Lower lobe of right lung (tissue), 2 donors: ENCODE data around the gene NUAK2. TPM values are rescaled to one million over a fixed set of nuclear protein-coding genes. Genes with fewer than 3 reads are reported as not detected.

Experiments
- ATAC-seq, 2 donors: fragments of 200-7000 bp; cut with Tn5 transposase; one replicate each; pipeline ENCODE4 v1.9.1; 2020 to 2022; ENCODE audit warnings: mild to moderate bottlenecking in 2 of 2, moderate library complexity in 2 of 2
- DNase-seq: peaks from one replicate; pipeline ENCODE4 v3.0.0-alpha.2; 2020
- H3K27ac ChIP-seq: fragments of 200-600 bp; one replicate; pipeline ENCODE4 v1.8.0; 2022
- H3K27me3 ChIP-seq: fragments of 200-600 bp; one replicate; pipeline ENCODE4 v1.8.0; 2022; ENCODE audit warnings: low read depth
- H3K36me3 ChIP-seq: fragments of 200-600 bp; one replicate; pipeline ENCODE4 v1.8.0; 2022; ENCODE audit warnings: mild to moderate bottlenecking
- H3K4me1 ChIP-seq: fragments of 200-600 bp; one replicate; pipeline ENCODE4 v1.8.0; 2022
- H3K4me3 ChIP-seq: fragments of 200-600 bp; one replicate; pipeline ENCODE4 v1.8.0; 2022; ENCODE audit warnings: mild to moderate bottlenecking
- H3K9me3 ChIP-seq: fragments of 200-600 bp; one replicate; pipeline ENCODE4 v1.8.0; 2022
- CTCF ChIP-seq: fragments of 200-600 bp; IDR thresholded peaks from one replicate; pipeline ENCODE4 v1.8.0; 2022; ENCODE audit warnings: antibody characterized with exemption, mild to moderate bottlenecking
- intact Hi-C: fragments of 100-400 bp; cut with DNase I; formaldehyde crosslinking; loops from one replicate; pipeline ENCODE4 v1.11.0; 2022
- total RNA-seq: library from RNA; stranded (reverse); fragmentation: NEBNext Ultra II Directional; extraction: Animal tissue kit (Norgen Biotek cat#: 25700); gene quantifications from one replicate; pipeline ENCODE4 v1.2.1, GENCODE V29; 2021
- donor health status: DM: no; HTN: yes; CAD: no; lungs with severe emphysema.

Gene NUAK2
- total RNA-seq, 1 donor from 2014 or later, result 6.8 TPM

GRCh38 chr1:205275133-205275532 is 46.4 kb downstream of the NUAK2 start:
- peaks cover 9% of the 10 kb centered on the region for H3K36me3 ChIP-seq
- H3K27me3 ChIP-seq, result no peaks in the 10 kb centered on the region
- peak; percentile 75 for DNase-seq
- intact Hi-C loops, result loop anchor here (2.0 kb wide), 1 partner anchor 50 kb away; no protein-coding TSS in a partner anchor
- H3K4me3 ChIP-seq, result no peak overlapping the region
- H3K9me3 ChIP-seq, result no peaks in the 10 kb centered on the region
- peak overlapping the region; percentile 41 for H3K27ac ChIP-seq
- no peak for TF ChIP-seq CTCF
- ATAC-seq, result peak; percentile 78 to 83
- peaks cover 37% of the 10 kb centered on the region for H3K4me1 ChIP-seq

- H3K4me3 ChIP-seq, result no peak overlapping the region
- H3K4me1 ChIP-seq, result peaks cover 37% of the 10 kb centered on the region
- H3K9me3 ChIP-seq, result no peaks in the 10 kb centered on the region
- peaks cover 14% of the 10 kb centered on the region for H3K36me3 ChIP-seq
- ATAC-seq (peak in 1 of 2 donors; percentile 17), DNase-seq (no peak)
- H3K27ac ChIP-seq, result peak overlapping the region; percentile 41
- no peak for TF ChIP-seq CTCF
- H3K27me3 ChIP-seq, result no peaks in the 10 kb centered on the region
- intact Hi-C loops, result loop anchor here (2.0 kb wide), 1 partner anchor 51 kb away; no protein-coding TSS in a partner anchor
Observed at GRCh38 chr1:205274041-205274691, 47.4 kb downstream of the NUAK2 start.

GRCh38 chr1:205273551-205273982 is 48.0 kb downstream of the NUAK2 start:
- Histone ChIP-seq H3K9me3 (no peaks in the 10 kb centered on the region), H3K4me1 (peaks cover 37% of the 10 kb centered on the region), H3K4me3 (no peak overlapping the region), H3K36me3 (peaks cover 14% of the 10 kb centered on the region), H3K27ac (no peak overlapping the region), H3K27me3 (no peaks in the 10 kb centered on the region)
- peak; percentile 91 for DNase-seq
- peak; percentile 98 for TF ChIP-seq CTCF
- ATAC-seq, result peak; percentile 86 to 87
- intact Hi-C loops, result no loop called here

GRCh38 chr1:205272536-205272935 is 49.0 kb downstream of the NUAK2 start:
- TF ChIP-seq CTCF, result no peak
- DNase-seq (no peak), ATAC-seq (no peak)
- Histone ChIP-seq H3K27ac (no peak overlapping the region), H3K4me1 (peaks cover 40% of the 10 kb centered on the region), H3K27me3 (no peaks in the 10 kb centered on the region), H3K9me3 (no peaks in the 10 kb centered on the region), H3K4me3 (no peak overlapping the region), H3K36me3 (peaks cover 14% of the 10 kb centered on the region)
- intact Hi-C loops, result no loop called here

- no peak for TF ChIP-seq CTCF
- no peak for DNase-seq
- H3K27me3 ChIP-seq, result no peaks in the 10 kb centered on the region
- ATAC-seq, result no peak
- intact Hi-C loops, result no loop called here
- peaks cover 44% of the 10 kb centered on the region for H3K4me1 ChIP-seq
- H3K27ac ChIP-seq, result no peak overlapping the region
- no peak overlapping the region for H3K4me3 ChIP-seq
- no peaks in the 10 kb centered on the region for H3K9me3 ChIP-seq
- H3K36me3 ChIP-seq, result peaks cover 14% of the 10 kb centered on the region
Observed at GRCh38 chr1:205271745-205272144, 49.8 kb downstream of the NUAK2 start.
